C4-2B (cell line): ENCODE results near the gene TTN.

Experiments
- H3K27ac ChIP-seq: fragments of 450-650 bp; 2 replicates; pipeline ENCODE4 v1.5.1; 2017
- ZFX ChIP-seq: fragments of 450-650 bp; IDR thresholded peaks from 2 replicates; pipeline ENCODE4 v1.6.1; 2017
- TF ChIP-seq, protein P1 (sequence below): fragments of 450-650 bp; conservative IDR thresholded peaks from 2 replicates; pipeline ENCODE4 v1.5.1; 2017; ENCODE audit warnings: mild to moderate bottlenecking

TTN gene

DNA sequence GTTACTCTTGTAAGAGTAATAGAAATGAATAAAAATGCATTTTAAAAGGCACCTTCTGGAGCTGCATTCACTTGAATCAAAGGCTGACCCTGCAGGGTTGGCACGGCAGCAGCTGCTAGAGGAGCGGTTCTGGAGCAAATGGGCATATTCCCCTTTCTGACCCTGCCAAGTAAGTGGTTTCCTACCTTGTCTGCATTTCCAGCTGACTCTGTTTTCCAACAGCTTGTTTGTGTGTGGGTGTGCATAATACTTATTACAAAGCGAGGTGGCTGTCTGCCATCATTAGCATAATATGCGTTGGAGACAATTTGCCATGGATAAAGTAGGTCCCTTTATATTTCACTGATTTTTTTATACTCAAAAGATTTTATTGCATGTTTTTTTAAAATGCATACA is 21.3 kb upstream of the TTN start:
- no peak overlapping the region for H3K27ac ChIP-seq
- TF ChIP-seq, protein P1, sequence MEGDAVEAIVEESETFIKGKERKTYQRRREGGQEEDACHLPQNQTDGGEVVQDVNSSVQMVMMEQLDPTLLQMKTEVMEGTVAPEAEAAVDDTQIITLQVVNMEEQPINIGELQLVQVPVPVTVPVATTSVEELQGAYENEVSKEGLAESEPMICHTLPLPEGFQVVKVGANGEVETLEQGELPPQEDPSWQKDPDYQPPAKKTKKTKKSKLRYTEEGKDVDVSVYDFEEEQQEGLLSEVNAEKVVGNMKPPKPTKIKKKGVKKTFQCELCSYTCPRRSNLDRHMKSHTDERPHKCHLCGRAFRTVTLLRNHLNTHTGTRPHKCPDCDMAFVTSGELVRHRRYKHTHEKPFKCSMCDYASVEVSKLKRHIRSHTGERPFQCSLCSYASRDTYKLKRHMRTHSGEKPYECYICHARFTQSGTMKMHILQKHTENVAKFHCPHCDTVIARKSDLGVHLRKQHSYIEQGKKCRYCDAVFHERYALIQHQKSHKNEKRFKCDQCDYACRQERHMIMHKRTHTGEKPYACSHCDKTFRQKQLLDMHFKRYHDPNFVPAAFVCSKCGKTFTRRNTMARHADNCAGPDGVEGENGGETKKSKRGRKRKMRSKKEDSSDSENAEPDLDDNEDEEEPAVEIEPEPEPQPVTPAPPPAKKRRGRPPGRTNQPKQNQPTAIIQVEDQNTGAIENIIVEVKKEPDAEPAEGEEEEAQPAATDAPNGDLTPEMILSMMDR, result no peak
- TF ChIP-seq ZFX, result no peak

DNA sequence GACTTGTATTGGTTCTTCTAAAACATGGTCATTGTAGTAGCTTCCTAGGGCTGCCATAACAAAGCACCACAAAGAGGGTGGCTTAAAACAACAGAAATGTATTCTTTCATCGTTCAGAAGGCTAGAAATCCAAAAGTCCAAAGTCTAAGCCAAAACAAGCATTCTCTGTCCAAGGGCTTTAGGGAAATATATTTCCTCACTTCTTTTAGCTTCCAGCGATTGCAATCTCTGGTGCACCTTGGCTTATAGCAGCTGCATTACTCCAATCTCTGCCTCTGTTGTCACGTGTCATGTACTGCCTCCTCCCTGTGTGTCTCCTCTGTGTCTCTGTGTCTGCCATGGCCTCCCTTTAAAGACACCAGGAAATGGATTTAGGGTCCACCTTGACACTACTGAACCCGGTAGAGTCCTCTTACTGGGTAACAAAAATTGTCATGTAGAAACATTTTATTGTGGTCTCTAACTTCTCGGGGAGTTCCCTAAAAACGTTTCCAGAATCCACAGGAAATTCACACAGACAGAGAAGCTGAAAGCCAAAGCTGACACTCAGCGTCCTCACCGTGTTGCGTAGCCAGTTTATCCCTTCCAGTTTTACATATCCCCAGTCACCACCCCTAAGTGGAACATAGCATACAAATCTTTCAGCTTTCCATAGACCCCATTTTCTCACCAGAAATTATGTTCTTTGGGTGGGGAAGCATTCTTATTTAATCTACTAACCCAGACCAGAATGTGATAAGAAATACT is 20.7 kb upstream of the TTN start:
- TF ChIP-seq, protein P1, result no peak
- TF ChIP-seq ZFX, result no peak
- H3K27ac ChIP-seq, result no peak overlapping the region

DNA sequence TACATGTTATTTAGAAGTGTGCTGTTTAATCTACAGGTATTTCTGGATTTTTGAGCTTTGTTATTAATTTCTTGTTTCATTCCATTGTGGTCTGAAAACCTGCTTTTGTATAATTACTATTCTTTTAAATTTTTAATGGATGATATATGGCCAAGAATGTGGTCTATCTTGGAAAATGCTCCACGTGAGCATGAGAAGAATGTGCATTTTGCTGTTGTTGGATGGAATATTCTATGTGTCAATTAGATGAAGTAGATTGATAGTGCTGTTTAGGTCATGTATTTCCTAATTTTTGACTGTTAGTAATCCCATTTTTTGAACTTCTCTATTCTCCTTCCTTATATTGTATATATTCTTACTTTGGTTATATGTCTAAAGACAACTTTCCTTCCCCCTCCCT is 19.9 kb upstream of the TTN start:
- TF ChIP-seq ZFX, result no peak
- TF ChIP-seq, protein P1, result no peak
- no peak overlapping the region for H3K27ac ChIP-seq

DNA sequence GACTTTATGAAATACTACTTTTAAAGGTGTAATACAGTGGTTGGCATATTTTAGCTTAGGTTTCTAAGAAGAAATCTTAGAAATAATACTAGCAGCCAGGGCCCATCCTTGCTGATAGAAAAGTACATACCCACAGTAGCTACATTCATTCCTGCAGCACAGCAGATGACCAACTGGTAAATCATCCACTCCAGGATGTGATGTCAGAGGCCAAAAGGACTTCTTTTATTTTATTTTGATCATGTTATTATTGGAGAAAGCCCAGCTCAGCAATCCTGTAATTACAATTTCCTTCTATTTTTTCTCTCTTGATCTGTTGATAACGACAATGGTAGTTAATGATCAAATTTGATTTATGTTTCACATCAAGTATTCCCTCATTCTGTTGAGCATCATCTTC is 18.0 kb upstream of the TTN start:
- TF ChIP-seq, protein P1, result no peak
- no peak for TF ChIP-seq ZFX
- H3K27ac ChIP-seq, result no peak overlapping the region

DNA sequence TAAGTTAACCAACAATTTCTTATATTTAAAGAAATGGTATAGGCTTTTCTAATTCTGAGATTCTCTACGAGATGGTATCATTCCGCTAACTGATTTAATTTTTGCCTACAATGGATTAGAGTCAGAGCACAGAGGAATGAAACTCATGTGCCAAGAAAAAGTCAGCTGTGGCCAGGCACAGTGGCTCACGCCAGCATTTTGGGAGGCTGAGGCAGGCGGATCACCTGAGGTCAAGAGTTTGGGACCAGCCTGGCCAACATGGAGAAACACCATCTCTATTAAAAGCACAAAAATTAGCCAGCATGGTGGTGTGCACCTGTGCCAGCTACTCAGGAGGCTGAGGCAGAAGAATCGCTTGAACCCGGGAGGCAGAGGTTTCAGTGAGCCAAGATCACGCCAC is 17.0 kb upstream of the TTN start:
- TF ChIP-seq, protein P1, result no peak
- TF ChIP-seq ZFX, result no peak
- H3K27ac ChIP-seq, result no peak overlapping the region

DNA sequence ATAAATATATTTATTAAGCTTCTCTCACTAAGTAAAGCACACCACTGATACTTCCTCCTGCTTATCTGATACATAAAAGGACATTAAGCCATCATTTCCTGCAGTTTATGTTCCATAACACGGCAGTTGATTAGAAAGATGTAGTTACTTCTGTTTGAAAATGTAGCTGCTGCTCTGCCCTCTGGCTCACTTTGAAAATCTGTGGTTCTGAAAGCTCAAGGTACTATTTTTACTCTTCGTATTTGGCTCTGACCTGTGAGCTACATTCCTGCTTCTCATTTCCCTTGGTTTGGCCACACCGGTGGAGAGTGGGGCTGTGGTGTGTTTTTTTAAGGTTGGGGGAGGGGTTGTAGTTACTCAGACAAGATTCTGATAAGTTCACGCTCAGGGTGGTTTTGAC is 12.8 kb upstream of the TTN start:
- TF ChIP-seq ZFX, result no peak
- TF ChIP-seq, protein P1, result no peak
- H3K27ac ChIP-seq, result no peak overlapping the region

DNA sequence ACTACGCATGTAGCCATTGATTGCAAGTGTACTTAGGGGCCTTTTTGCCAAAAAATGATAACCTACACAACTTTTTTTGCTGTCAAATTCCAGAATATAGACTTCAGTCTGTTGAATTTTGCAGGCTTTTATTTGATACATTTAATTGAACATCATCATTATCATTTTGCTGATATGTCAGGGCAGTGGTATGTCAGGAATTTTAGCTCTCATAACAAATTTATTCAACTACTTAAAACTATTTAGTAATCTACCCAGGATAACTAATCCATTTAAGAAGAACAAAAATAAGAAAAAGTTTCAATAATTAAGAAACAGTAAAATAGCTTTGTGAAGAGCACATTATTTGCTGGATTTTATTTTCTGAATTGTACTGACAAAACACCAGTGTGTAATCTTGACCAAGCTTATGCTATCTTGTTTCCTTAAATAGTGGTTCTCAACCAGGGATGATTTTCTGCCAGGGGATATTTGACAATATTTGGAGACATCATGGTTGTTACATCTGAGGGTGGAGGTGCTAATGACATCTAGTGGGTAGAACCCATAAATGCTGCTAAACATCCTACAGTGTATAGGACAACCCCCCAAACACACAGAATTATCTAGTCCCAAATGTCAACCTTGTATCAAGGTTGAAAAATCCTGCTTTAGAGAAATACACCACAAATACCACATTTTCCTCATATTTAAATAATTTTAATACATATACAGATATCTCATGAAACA is 12.1 kb upstream of the TTN start:
- TF ChIP-seq, protein P1, result no peak
- TF ChIP-seq ZFX, result no peak
- H3K27ac ChIP-seq, result no peak overlapping the region
